DND-41 (cell line): ENCODE measurements around the gene MAP2.

ENCODE experiments used
- ATAC-seq: fragments of 200-7000 bp; cut with Tn5 transposase; 3 replicates; pipeline ENCODE4 v1.9.1; 2021; ENCODE audit warnings: low read depth; ENCODE audit not compliant: insufficient read depth
- DNase-seq: peaks from one replicate; pipeline ENCODE4 v3.0.0-alpha.2; 2020
- H2AFZ ChIP-seq: 2 replicates; pipeline ENCODE4 v1.6.0; 2012; ENCODE audit warnings: low read depth, low read length
- H3K27ac ChIP-seq: 2 replicates; pipeline ENCODE4 v1.5.1; 2012; ENCODE audit warnings: low read length, inconsistent platforms
- H3K27me3 ChIP-seq: fragments of 200-600 bp; sonication (generic); 2 replicates; pipeline ENCODE4 v1.6.0; 2012; ENCODE audit warnings: low read length, mild to moderate bottlenecking, inconsistent platforms; ENCODE audit not compliant: insufficient read depth, poor library complexity
- H3K36me3 ChIP-seq: 2 replicates; pipeline ENCODE4 v1.5.1; 2012; ENCODE audit warnings: low read length, inconsistent platforms; ENCODE audit not compliant: insufficient read depth
- H3K4me1 ChIP-seq: 2 replicates; pipeline ENCODE4 v1.5.1; 2012; ENCODE audit warnings: mild to moderate bottlenecking, low read length; ENCODE audit not compliant: insufficient read depth
- H3K4me2 ChIP-seq: 2 replicates; pipeline ENCODE4 v1.6.0; 2012; ENCODE audit warnings: mild to moderate bottlenecking, moderate library complexity, low read length, inconsistent platforms; ENCODE audit not compliant: insufficient read depth
- H3K4me3 ChIP-seq, 2 experiments: fragments of 200-600 bp in 1 of 2; shearing (Covaris generic) in 1 of 2; 2 replicates each; pipeline ENCODE4 v1.5.1; 2012 to 2016; ENCODE audit warnings: inconsistent platforms in 2 of 2, low read length in 2 of 2, mild to moderate bottlenecking in 2 of 2, low read depth in 1 of 2, moderate library complexity in 1 of 2
- H3K79me2 ChIP-seq: 2 replicates; pipeline ENCODE4 v1.6.0; 2012; ENCODE audit warnings: low read length, inconsistent platforms; ENCODE audit not compliant: insufficient read depth
- H3K9ac ChIP-seq: 2 replicates; pipeline ENCODE4 v1.6.0; 2012; ENCODE audit warnings: low read depth, mild to moderate bottlenecking, inconsistent platforms, low read length, moderate library complexity
- H3K9me3 ChIP-seq: 2 replicates; pipeline ENCODE4 v1.5.1; 2012; ENCODE audit warnings: low read length, moderate library complexity, mild to moderate bottlenecking, inconsistent platforms; ENCODE audit not compliant: insufficient read depth, severe bottlenecking
- H4K20me1 ChIP-seq: 2 replicates; pipeline ENCODE4 v1.6.0; 2012; ENCODE audit warnings: low read length; ENCODE audit not compliant: insufficient read depth
- CTCF ChIP-seq: IDR thresholded peaks from 2 replicates; pipeline ENCODE4 v1.5.1; 2012; ENCODE audit warnings: borderline replicate concordance, low read length, moderate library complexity, mild to moderate bottlenecking; ENCODE audit not compliant: poor library complexity, severe bottlenecking; ENCODE audit errors: extremely low read depth
- EZH2 ChIP-seq: IDR thresholded peaks from 3 replicates; pipeline ENCODE4 v1.6.1; 2012; ENCODE audit warnings: borderline replicate concordance, low read depth, mild to moderate bottlenecking, moderate library complexity, low read length, inconsistent platforms; ENCODE audit not compliant: severe bottlenecking

MAP2 gene

GRCh38 chr2:209533391-209533790 is 109.5 kb downstream of the MAP2 start:
- H2AFZ ChIP-seq = no peak overlapping the region
- H3K27ac ChIP-seq = no peak overlapping the region
- H3K4me2 ChIP-seq = no peak overlapping the region
- H3K9ac ChIP-seq = no peak overlapping the region
- no peak overlapping the region for H3K4me3 ChIP-seq
- TF ChIP-seq CTCF (no peak), EZH2 (no peak)
- ATAC-seq = no peak
- no peaks in the 10 kb centered on the region for H3K79me2 ChIP-seq
- DNase-seq = no peak
- no peaks in the 10 kb centered on the region for H4K20me1 ChIP-seq
- H3K36me3 ChIP-seq = no peaks in the 10 kb centered on the region
- no peaks in the 10 kb centered on the region for H3K4me1 ChIP-seq
- no peaks in the 10 kb centered on the region for H3K27me3 ChIP-seq
- no peaks in the 10 kb centered on the region for H3K9me3 ChIP-seq

GRCh38 chr2:209534228-209534627 is 110.4 kb downstream of the MAP2 start:
- no peak overlapping the region for H3K27ac ChIP-seq
- no peaks in the 10 kb centered on the region for H3K36me3 ChIP-seq
- H3K4me2 ChIP-seq = no peak overlapping the region
- no peak overlapping the region for H3K4me3 ChIP-seq
- H3K9ac ChIP-seq = no peak overlapping the region
- no peaks in the 10 kb centered on the region for H3K4me1 ChIP-seq
- H3K9me3 ChIP-seq = no peaks in the 10 kb centered on the region
- no peaks in the 10 kb centered on the region for H3K27me3 ChIP-seq
- H4K20me1 ChIP-seq = no peaks in the 10 kb centered on the region
- no peak for DNase-seq
- no peak overlapping the region for H2AFZ ChIP-seq
- TF ChIP-seq CTCF (no peak), EZH2 (no peak)
- no peak for ATAC-seq
- H3K79me2 ChIP-seq = no peaks in the 10 kb centered on the region

GRCh38 chr2:209536363-209536762 is 112.5 kb downstream of the MAP2 start:
- Histone ChIP-seq H2AFZ (no peak overlapping the region), H3K27me3 (no peaks in the 10 kb centered on the region), H3K27ac (no peak overlapping the region), H3K36me3 (no peaks in the 10 kb centered on the region), H3K9ac (no peak overlapping the region), H3K4me2 (no peak overlapping the region), H3K4me1 (no peaks in the 10 kb centered on the region), H3K9me3 (no peaks in the 10 kb centered on the region), H4K20me1 (no peaks in the 10 kb centered on the region), H3K4me3 (no peak overlapping the region), H3K79me2 (no peaks in the 10 kb centered on the region)
- TF ChIP-seq CTCF (no peak), EZH2 (no peak)
- ATAC-seq (no peak), DNase-seq (no peak)

- Histone ChIP-seq H3K9me3 (no peaks in the 10 kb centered on the region), H3K4me3 (no peak overlapping the region)
- no peak for ATAC-seq
Measured at GRCh38 chr2:209547726-209548125, 123.9 kb downstream of the MAP2 start.

More at GRCh38 chr2:209547726-209548125, 123.9 kb downstream of the MAP2 start:
- H3K27ac ChIP-seq = no peak overlapping the region
- no peaks in the 10 kb centered on the region for H3K79me2 ChIP-seq
- H3K9ac ChIP-seq = no peak overlapping the region
- no peaks in the 10 kb centered on the region for H3K4me1 ChIP-seq
- no peak overlapping the region for H2AFZ ChIP-seq
- DNase-seq = no peak
- H3K27me3 ChIP-seq = no peaks in the 10 kb centered on the region
- no peak for TF ChIP-seq CTCF
- no peak for TF ChIP-seq EZH2
- no peaks in the 10 kb centered on the region for H3K36me3 ChIP-seq
- no peaks in the 10 kb centered on the region for H4K20me1 ChIP-seq
- no peak overlapping the region for H3K4me2 ChIP-seq
